Liver (tissue), 3 donors: ENCODE data around the gene NPEPL1.

Source experiments
- ATF3 ChIP-seq: IDR thresholded peaks from 2 replicates; pipeline ENCODE4 v1.6.1; 2016; ENCODE audit warnings: antibody characterized with exemption
- CTCF ChIP-seq: fragments of 150-350 bp; IDR thresholded peaks from 2 replicates; pipeline ENCODE4 v1.5.1; 2017; ENCODE audit warnings: improper control_type of control experiment, low read depth, low read length; ENCODE audit not compliant: missing input control
- EGR1 ChIP-seq, 2 donors: IDR thresholded peaks; 2 replicates each; pipeline ENCODE4 v1.6.1; 2016 to 2018; ENCODE audit warnings: antibody characterized with exemption in 2 of 2, low read depth in 2 of 2
- GABPA ChIP-seq, 2 donors: IDR thresholded peaks in 1 of 2; conservative IDR thresholded peaks in 1 of 2; 2 replicates each; pipeline ENCODE4 v1.6.1; 2016; ENCODE audit warnings: antibody characterized with exemption in 2 of 2, mild to moderate bottlenecking in 1 of 2, moderate library complexity in 1 of 2
- HNF4A ChIP-seq, 2 donors: conservative IDR thresholded peaks; 2 replicates each; pipeline ENCODE4 v1.6.1; 2016; ENCODE audit warnings: antibody characterized with exemption in 2 of 2, mild to moderate bottlenecking in 2 of 2
- JUND ChIP-seq, 2 donors: IDR thresholded peaks; 2 replicates each; pipeline ENCODE4 v1.6.1; 2016; ENCODE audit warnings: antibody characterized with exemption in 2 of 2
- MAX ChIP-seq: IDR thresholded peaks from 2 replicates; pipeline ENCODE4 v1.6.1; 2016; ENCODE audit warnings: antibody characterized with exemption
- RAD21 ChIP-seq, 2 donors: IDR thresholded peaks; 2 replicates each; pipeline ENCODE4 v1.6.1; 2016; ENCODE audit warnings: antibody characterized with exemption in 2 of 2, mild to moderate bottlenecking in 2 of 2
- REST ChIP-seq: IDR thresholded peaks from 2 replicates; pipeline ENCODE4 v1.6.1; 2016; ENCODE audit warnings: antibody characterized with exemption, mild to moderate bottlenecking
- RXRA ChIP-seq, 2 donors: IDR thresholded peaks; 2 replicates each; pipeline ENCODE4 v1.6.1; 2017 to 2018; ENCODE audit warnings: antibody characterized with exemption in 2 of 2, mild to moderate bottlenecking in 1 of 2
- TAF1 ChIP-seq: conservative IDR thresholded peaks from 2 replicates; pipeline ENCODE4 v1.6.1; 2016; ENCODE audit warnings: antibody characterized with exemption, mild to moderate bottlenecking
- YY1 ChIP-seq: IDR thresholded peaks from 2 replicates; pipeline ENCODE4 v1.6.1; 2016; ENCODE audit warnings: antibody characterized with exemption, mild to moderate bottlenecking
- donor health status: healthy.
- donor health status: healthy.

- TF ChIP-seq MAX: no peak
- TF ChIP-seq EGR1 (IDR thresholded peaks at IDR 0.05; ENCODE audit: low read depth in 2 of 2): no peak
- no peak for TF ChIP-seq CTCF
- TF ChIP-seq RAD21 (IDR thresholded peaks at IDR 0.05): no peak
- no peak for TF ChIP-seq YY1
- no peak for TF ChIP-seq REST
- no peak for TF ChIP-seq ATF3
- no peak for TF ChIP-seq TAF1
- no peak for TF ChIP-seq JUND (IDR thresholded peaks at IDR 0.05)
- TF ChIP-seq HNF4A (conservative IDR thresholded peaks at IDR 0.05): no peak
- no peak for TF ChIP-seq GABPA (IDR thresholded peaks at IDR 0.05 in 1 of 2, conservative IDR thresholded peaks at IDR 0.05 in 1 of 2)
- TF ChIP-seq RXRA (IDR thresholded peaks at IDR 0.05): no peak
Measured at GRCh38 chr20:58695895-58696375, 3.3 kb downstream of the NPEPL1 start.
